SK-N-MC (cell line): ENCODE measurements around the gene VHLL.

Experiments
- DNase-seq: peaks from one replicate; pipeline ENCODE4 v3.0.0-alpha.2; 2011; ENCODE audit warnings: low read depth, low spot score
- H3K27ac ChIP-seq: fragments of 200-600 bp; sonication (generic); 2 replicates; pipeline ENCODE4 v1.5.1; 2016; ENCODE audit warnings: mixed run types
- H3K36me3 ChIP-seq: fragments of 200-600 bp; sonication (generic); 2 replicates; pipeline ENCODE4 v1.6.1; 2017; ENCODE audit warnings: antibody characterized with exemption, low read length, mixed read lengths; ENCODE audit not compliant: insufficient read depth
- H3K4me3 ChIP-seq: fragments of 200-600 bp; sonication (generic); 2 replicates; pipeline ENCODE4 v1.5.1; 2016
- H3K9ac ChIP-seq: fragments of 200-600 bp; sonication (generic); 2 replicates; pipeline ENCODE4 v1.8.0; 2017; ENCODE audit warnings: mixed run types, mixed read lengths; ENCODE audit not compliant: insufficient read length
- H3K9me3 ChIP-seq: fragments of 200-600 bp; sonication (generic); 2 replicates; pipeline ENCODE4 v1.6.1; 2017; ENCODE audit warnings: low read depth, mild to moderate bottlenecking, antibody characterized with exemption, low read length, moderate library complexity, mixed read lengths
- EZH2 ChIP-seq: fragments of 200-600 bp; sonication (generic); IDR thresholded peaks from one replicate; pipeline ENCODE4 v1.6.1; 2017; ENCODE audit warnings: antibody characterized with exemption
- FOXP2 ChIP-seq: optimal IDR thresholded peaks from 2 replicates; pipeline ENCODE3; 2011; ENCODE audit warnings: mild to moderate bottlenecking, moderate library complexity; ENCODE audit not compliant: insufficient read depth; ENCODE audit errors: extremely low read length, control extremely low read depth
- POLR2AphosphoS5 ChIP-seq: IDR thresholded peaks from 2 replicates; pipeline ENCODE4 v1.6.1; 2012; ENCODE audit warnings: mild to moderate bottlenecking, low read depth, low read length, borderline replicate concordance

The VHLL gene

GRCh38 chr1:156270314-156270713, 28.8 kb downstream of the VHLL start:
- Histone ChIP-seq H3K4me3 (no peak overlapping the region), H3K27ac (no peak overlapping the region), H3K9ac (no peak overlapping the region), H3K36me3 (peaks cover 84% of the 10 kb centered on the region), H3K9me3 (no peaks in the 10 kb centered on the region)
- no peak for DNase-seq
- no peak for TF ChIP-seq EZH2
- no peak for TF ChIP-seq POLR2AphosphoS5
- TF ChIP-seq FOXP2, result no peak

GRCh38 chr1:156268336-156268735, 30.8 kb downstream of the VHLL start:
- no peaks in the 10 kb centered on the region for H3K9me3 ChIP-seq
- DNase-seq, result no peak
- H3K9ac ChIP-seq, result no peak overlapping the region
- peaks cover 81% of the 10 kb centered on the region for H3K36me3 ChIP-seq
- H3K27ac ChIP-seq, result no peak overlapping the region
- TF ChIP-seq EZH2, result no peak
- TF ChIP-seq FOXP2, result no peak
- no peak for TF ChIP-seq POLR2AphosphoS5
- no peak overlapping the region for H3K4me3 ChIP-seq

GRCh38 chr1:156266051-156266450, 33.1 kb downstream of the VHLL start:
- Histone ChIP-seq H3K9ac (no peak overlapping the region), H3K9me3 (no peaks in the 10 kb centered on the region), H3K27ac (no peak overlapping the region), H3K4me3 (no peak overlapping the region), H3K36me3 (peaks cover 73% of the 10 kb centered on the region)
- DNase-seq, result no peak
- no peak for TF ChIP-seq POLR2AphosphoS5
- TF ChIP-seq FOXP2, result no peak
- no peak for TF ChIP-seq EZH2

GRCh38 chr1:156263288-156263655, 35.8 kb downstream of the VHLL start:
- H3K4me3 ChIP-seq, result no peak overlapping the region
- TF ChIP-seq EZH2, result no peak
- no peak for TF ChIP-seq POLR2AphosphoS5
- TF ChIP-seq FOXP2, result no peak
- no peak for DNase-seq
- no peak overlapping the region for H3K27ac ChIP-seq
- no peaks in the 10 kb centered on the region for H3K9me3 ChIP-seq
- no peak overlapping the region for H3K9ac ChIP-seq
- H3K36me3 ChIP-seq, result peaks cover 88% of the 10 kb centered on the region

DNA sequence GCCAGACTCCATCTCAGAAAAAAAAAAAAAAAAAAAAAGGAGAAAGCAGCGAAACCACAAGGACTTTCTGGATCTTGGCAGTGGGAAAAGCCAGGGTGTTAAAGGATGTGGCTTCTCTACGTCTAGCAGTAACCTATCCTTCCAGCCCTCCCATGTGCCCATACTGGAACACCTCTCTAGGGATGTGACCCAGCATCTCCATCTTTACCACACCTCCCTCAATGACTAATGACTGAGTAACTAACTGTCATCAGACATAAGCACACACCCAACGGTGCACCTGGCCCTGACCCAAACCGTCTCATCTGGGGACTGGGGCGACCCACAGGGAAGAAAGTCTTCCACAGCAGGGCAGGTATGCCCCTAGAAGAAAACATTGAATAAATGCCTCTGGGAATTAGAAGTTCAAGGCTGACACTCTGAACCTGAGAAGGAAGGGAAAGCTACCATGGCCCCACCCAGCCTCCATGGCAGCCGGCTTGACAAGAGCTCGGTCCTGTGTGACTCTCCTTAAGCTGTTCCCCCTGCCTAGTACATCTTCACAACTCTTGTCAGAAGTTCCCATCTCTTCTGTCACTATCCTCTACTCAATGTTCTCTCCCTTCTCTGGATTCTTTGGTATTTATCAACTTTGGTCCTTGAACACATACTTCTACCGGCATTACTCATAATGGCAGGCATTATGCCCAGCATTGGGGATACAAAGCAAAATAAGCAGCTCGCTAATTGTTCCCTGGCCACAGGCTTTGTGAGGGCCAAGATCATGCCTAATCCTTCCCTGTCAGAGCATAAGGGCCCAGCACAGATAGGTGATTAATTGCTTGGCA, 36.4 kb downstream of the VHLL start:
- Histone ChIP-seq H3K9ac (no peak overlapping the region), H3K27ac (no peak overlapping the region), H3K4me3 (no peak overlapping the region), H3K9me3 (no peaks in the 10 kb centered on the region), H3K36me3 (peaks cover 88% of the 10 kb centered on the region)
- no peak for DNase-seq
- no peak for TF ChIP-seq FOXP2
- no peak for TF ChIP-seq EZH2
- no peak for TF ChIP-seq POLR2AphosphoS5

DNA sequence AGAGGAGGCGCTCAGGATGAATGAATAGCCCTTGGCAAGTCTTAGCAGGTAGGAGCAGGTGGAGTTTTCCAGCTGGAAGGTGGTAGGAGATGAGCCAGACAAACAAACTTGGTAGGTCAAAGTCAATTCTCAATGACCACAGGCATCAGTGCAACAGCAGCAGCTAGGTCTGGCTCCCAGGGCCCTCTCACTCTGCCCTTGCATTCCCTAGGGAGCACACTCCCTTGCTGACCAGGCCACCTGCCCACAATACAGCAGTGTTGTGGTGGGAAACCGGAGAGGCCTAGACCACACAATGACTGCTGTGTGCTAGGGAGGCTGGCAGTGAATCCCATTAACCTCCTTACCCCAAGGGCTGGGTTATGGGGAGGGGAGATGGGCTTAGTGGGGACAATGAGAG, 38.2 kb downstream of the VHLL start:
- TF ChIP-seq EZH2, result no peak
- no peak for TF ChIP-seq POLR2AphosphoS5
- no peak for TF ChIP-seq FOXP2
- Histone ChIP-seq H3K36me3 (peaks cover 85% of the 10 kb centered on the region), H3K9me3 (no peaks in the 10 kb centered on the region), H3K9ac (no peak overlapping the region), H3K27ac (no peak overlapping the region), H3K4me3 (no peak overlapping the region)
- DNase-seq, result no peak

GRCh38 chr1:156259805-156260204, 39.3 kb downstream of the VHLL start:
- DNase-seq, result no peak

GRCh38 chr1:156258859-156259258, 40.2 kb downstream of the VHLL start:
- no peak for TF ChIP-seq EZH2
- TF ChIP-seq FOXP2, result no peak
- no peak for TF ChIP-seq POLR2AphosphoS5
- H3K36me3 ChIP-seq, result peaks cover 74% of the 10 kb centered on the region
- H3K9me3 ChIP-seq, result no peaks in the 10 kb centered on the region
- no peak for DNase-seq
- no peak overlapping the region for H3K27ac ChIP-seq
- no peak overlapping the region for H3K9ac ChIP-seq
- H3K4me3 ChIP-seq, result no peak overlapping the region

More at GRCh38 chr1:156259805-156260204, 39.3 kb downstream of the VHLL start:
- H3K9me3 ChIP-seq, result no peaks in the 10 kb centered on the region
- TF ChIP-seq FOXP2 (no peak), EZH2 (no peak), POLR2AphosphoS5 (no peak)
- no peak overlapping the region for H3K9ac ChIP-seq
- no peak overlapping the region for H3K4me3 ChIP-seq
- no peak overlapping the region for H3K27ac ChIP-seq
- peaks cover 78% of the 10 kb centered on the region for H3K36me3 ChIP-seq

DNA sequence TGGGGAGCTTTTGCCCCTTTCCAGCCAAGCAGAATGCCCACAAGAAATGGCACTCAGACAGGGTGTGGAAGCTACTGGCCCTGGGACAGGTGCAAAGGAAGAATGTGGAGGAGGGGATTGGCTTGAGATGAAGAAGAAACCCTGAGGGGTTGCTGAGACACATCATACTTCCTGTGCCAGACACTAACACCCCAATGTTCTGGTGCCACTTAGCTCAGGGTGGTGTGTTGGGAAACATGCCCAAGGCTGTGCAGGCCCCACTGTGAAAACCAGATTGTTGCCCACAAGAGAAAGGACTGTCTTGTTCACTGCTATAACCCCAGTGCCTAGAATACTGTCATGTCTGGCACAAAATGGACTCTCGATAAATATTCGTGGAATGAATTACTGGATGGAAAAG, 41.4 kb downstream of the VHLL start:
- Histone ChIP-seq H3K36me3 (peaks cover 75% of the 10 kb centered on the region), H3K27ac (peak overlapping the region; percentile 31; the same call in 1 of the 2 replicates), H3K4me3 (no peak overlapping the region), H3K9ac (no peak overlapping the region), H3K9me3 (no peaks in the 10 kb centered on the region)
- TF ChIP-seq EZH2 (no peak), FOXP2 (no peak), POLR2AphosphoS5 (no peak)
- DNase-seq, result no peak
